Measurements from ENCODE around the gene MCRIP2.

DNA sequence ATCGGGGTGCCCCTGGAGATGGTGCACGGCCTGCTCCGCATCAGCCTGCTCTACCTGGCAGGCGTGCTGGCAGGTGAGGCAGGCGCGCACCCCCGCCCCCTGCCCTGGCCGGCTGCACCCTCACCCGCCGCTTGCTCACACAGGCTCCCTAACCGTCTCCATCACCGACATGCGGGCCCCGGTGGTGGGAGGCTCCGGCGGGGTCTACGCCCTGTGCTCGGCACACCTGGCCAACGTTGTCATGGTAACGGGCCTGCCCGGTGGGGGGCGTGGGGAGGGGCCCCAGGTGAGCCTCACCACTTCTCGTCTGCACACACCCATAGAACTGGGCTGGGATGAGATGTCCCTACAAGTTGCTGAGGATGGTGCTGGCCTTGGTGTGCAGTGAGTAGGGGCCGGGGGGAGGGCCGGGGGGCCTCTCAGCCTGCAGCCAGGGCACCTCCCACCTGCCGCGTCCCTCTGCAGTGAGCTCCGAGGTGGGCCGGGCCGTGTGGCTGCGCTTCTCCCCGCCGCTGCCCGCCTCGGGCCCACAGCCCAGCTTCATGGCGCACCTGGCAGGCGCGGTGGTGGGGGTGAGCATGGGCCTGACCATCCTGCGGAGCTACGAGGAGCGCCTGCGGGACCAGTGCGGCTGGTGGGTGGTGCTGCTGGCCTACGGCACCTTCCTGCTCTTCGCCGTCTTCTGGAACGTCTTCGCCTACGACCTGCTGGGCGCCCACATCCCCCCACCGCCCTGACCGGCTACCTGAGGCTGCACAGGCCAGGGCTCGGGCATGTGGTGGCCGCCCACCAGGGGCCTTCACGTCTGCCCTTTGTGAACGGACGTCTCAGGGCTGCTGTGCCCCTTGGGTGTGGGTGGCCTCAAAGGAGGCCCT is 35.9 kb downstream of the MCRIP2 start:
- TF ChIP-seq, protein P1, sequence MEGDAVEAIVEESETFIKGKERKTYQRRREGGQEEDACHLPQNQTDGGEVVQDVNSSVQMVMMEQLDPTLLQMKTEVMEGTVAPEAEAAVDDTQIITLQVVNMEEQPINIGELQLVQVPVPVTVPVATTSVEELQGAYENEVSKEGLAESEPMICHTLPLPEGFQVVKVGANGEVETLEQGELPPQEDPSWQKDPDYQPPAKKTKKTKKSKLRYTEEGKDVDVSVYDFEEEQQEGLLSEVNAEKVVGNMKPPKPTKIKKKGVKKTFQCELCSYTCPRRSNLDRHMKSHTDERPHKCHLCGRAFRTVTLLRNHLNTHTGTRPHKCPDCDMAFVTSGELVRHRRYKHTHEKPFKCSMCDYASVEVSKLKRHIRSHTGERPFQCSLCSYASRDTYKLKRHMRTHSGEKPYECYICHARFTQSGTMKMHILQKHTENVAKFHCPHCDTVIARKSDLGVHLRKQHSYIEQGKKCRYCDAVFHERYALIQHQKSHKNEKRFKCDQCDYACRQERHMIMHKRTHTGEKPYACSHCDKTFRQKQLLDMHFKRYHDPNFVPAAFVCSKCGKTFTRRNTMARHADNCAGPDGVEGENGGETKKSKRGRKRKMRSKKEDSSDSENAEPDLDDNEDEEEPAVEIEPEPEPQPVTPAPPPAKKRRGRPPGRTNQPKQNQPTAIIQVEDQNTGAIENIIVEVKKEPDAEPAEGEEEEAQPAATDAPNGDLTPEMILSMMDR (IDR thresholded peaks at IDR 0.05) = no peak
- no peak for TF ChIP-seq EP300 (IDR thresholded peaks at IDR 0.05)
- no peak for TF ChIP-seq POLR2A (IDR thresholded peaks at IDR 0.05)

Measured in tibial nerve (tissue), 4 donors.